ENCODE results near the gene CEBPG.

The CEBPG gene

GRCh38 chr19:33413868-33414666 lies 40.6 kb downstream of the CEBPG start:
- H3K27ac ChIP-seq, result no peak overlapping the region
- no peak overlapping the region for H3K4me3 ChIP-seq

GRCh38 chr19:33414667-33415605 lies 41.4 kb downstream of the CEBPG start:
- H3K27ac ChIP-seq, result no peak overlapping the region
- H3K4me3 ChIP-seq, result no peak overlapping the region

- H3K4me3 ChIP-seq, result no peak overlapping the region
- no peak overlapping the region for H3K27ac ChIP-seq
Measured at GRCh38 chr19:33416307-33417215, 43.1 kb downstream of the CEBPG start.

GRCh38 chr19:33417751-33418150 lies 44.2 kb downstream of the CEBPG start:
- Histone ChIP-seq H3K27ac (no peak overlapping the region), H3K4me3 (no peak overlapping the region)

GRCh38 chr19:33418461-33418860 lies 45.0 kb downstream of the CEBPG start:
- no peak overlapping the region for H3K4me3 ChIP-seq
- H3K27ac ChIP-seq, result no peak overlapping the region

- no peak overlapping the region for H3K27ac ChIP-seq
Measured at GRCh38 chr19:33418871-33419787, 45.6 kb downstream of the CEBPG start.

GRCh38 chr19:33419788-33420130 lies 46.2 kb downstream of the CEBPG start:
- Histone ChIP-seq H3K27ac (no peak overlapping the region), H3K4me3 (no peak overlapping the region)

More at GRCh38 chr19:33418871-33419787, 45.6 kb downstream of the CEBPG start:
- no peak overlapping the region for H3K4me3 ChIP-seq

GRCh38 chr19:33420821-33421220 lies 47.3 kb downstream of the CEBPG start:
- Histone ChIP-seq H3K4me3 (no peak overlapping the region), H3K27ac (no peak overlapping the region)

GRCh38 chr19:33421368-33421767 lies 47.9 kb downstream of the CEBPG start:
- Histone ChIP-seq H3K4me3 (no peak overlapping the region), H3K27ac (no peak overlapping the region)

GRCh38 chr19:33422369-33423180 lies 49.1 kb downstream of the CEBPG start:
- H3K27ac ChIP-seq, result no peak overlapping the region
- no peak overlapping the region for H3K4me3 ChIP-seq

GRCh38 chr19:33424181-33424580 lies 50.7 kb downstream of the CEBPG start:
- Histone ChIP-seq H3K4me3 (no peak overlapping the region), H3K27ac (no peak overlapping the region)

- H3K4me3 ChIP-seq, result no peak overlapping the region
- H3K27ac ChIP-seq, result no peak overlapping the region
Measured at GRCh38 chr19:33426621-33427361, 53.3 kb downstream of the CEBPG start.

- no peak overlapping the region for H3K27ac ChIP-seq
- H3K4me3 ChIP-seq, result no peak overlapping the region
Measured at GRCh38 chr19:33427801-33428626, 54.5 kb downstream of the CEBPG start.

- no peak overlapping the region for H3K27ac ChIP-seq
Measured at GRCh38 chr19:33428627-33429125, 55.2 kb downstream of the CEBPG start.

GRCh38 chr19:33429891-33430673 lies 56.6 kb downstream of the CEBPG start:
- no peak overlapping the region for H3K4me3 ChIP-seq
- peak overlapping the region in 2 of 21 experiments; percentile 3 to 19 for H3K27ac ChIP-seq

More at GRCh38 chr19:33428627-33429125, 55.2 kb downstream of the CEBPG start:
- H3K4me3 ChIP-seq, result no peak overlapping the region

All from skin epidermis (tissue), 12 donors.